GM18526 (cell line): ENCODE measurements around the gene LTBP4.

ENCODE experiments used
- POLR2A ChIP-seq: IDR thresholded peaks from 3 replicates; pipeline ENCODE4 v1.6.1; 2011; ENCODE audit not compliant: insufficient read length; ENCODE audit errors: extremely low read depth

The LTBP4 gene

GRCh38 chr19:40588110-40588854, 12.9 kb upstream of the LTBP4 start:
- no peak for TF ChIP-seq POLR2A

GRCh38 chr19:40588926-40589569, 12.1 kb upstream of the LTBP4 start:
- no peak for TF ChIP-seq POLR2A

DNA sequence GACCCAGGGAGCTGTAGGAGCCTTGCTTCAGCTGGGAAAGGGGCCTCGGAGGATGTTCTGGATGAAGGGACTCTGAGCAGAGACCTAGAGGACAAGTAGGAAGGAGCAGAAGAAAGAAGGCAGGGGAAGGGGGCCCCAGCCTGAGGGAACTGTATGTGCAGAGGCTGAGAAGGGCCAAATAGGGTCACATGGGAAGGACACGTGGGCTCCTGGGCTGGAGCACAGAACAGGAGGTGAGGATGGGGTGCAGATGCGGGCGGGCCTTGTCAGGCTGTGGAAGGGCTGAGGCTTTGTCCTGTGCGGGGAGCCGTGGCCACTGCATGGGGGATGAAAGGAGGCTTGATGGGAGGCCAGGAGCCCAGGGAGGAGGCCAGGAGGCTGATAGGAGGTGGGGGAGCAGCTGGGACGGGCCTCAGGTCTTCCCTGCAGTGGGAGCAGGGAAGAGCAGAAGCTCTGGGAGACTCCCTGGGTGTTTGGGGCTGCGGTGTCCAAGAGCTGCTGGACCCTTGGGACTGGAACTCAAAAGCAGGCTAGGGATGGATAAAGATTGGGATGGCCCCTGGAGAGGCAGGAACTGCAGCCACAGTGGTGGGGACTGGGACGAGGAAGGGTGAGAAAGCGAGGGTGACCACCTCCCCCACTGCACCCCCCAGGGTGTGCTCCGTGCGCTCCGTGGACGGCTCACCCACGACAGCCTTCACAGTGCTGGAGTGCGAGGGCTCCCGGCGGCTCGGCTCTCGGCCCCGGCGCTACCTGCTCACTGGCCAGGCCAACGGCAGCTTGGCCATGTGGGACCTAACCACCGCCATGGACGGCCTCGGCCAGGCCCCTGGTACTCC, 11.4 kb upstream of the LTBP4 start:
- TF ChIP-seq POLR2A, result no peak

DNA sequence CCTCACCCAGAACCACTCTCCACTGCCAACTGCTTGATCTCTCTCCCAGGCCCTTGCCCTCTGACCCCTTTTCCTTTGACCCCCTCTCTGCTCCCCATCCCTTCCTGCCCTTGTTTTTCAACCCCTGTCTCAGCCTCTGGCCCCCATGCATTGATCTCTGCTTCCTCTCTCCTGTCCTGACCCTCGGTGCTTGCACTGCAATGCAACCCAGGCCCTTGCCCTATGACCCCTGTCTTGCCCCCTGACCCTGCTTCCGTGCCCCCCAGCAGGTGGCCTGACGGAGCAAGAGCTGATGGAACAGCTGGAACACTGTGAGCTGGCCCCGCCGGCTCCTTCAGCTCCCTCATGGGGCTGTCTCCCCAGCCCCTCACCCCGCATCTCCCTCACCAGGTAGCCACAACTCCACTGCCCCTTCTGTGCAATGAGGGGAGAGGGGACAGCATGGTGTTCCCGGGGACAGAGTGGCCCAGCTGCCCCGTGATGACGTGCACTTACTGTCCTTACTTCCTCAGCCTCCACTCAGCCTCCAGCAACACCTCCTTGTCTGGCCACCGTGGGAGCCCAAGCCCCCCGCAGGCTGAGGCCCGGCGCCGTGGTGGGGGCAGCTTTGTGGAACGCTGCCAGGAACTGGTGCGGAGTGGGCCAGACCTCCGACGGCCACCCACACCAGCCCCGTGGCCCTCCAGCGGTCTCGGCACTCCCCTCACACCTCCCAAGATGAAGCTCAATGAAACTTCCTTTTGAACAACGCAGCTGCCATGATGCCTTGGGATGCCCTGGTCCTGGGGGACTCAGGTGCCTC, 10.5 kb upstream of the LTBP4 start:
- no peak for TF ChIP-seq POLR2A

- TF ChIP-seq POLR2A, result no peak
These were observed 9.0 kb upstream of the LTBP4 start for GRCh38 chr19:40592170-40592569.

DNA sequence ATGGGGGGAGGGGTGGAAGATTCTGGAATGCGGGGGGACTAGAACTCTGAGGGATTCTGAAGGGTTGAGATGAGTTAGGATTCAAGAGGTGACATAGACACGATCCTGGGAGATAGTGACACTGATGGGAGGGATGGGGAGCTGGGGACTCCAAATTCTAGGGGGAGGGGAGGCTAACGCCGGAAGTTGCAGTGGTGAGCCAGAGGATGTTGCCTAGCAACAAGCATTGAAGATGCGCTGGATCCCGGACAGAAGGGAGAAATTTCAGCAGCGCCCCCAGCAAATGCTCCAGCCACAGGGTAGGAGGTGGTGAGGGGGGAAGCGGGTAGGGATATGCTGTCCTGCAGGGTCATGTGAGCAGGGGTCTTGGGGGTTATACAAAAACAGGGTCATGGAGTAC, 6.9 kb upstream of the LTBP4 start:
- TF ChIP-seq POLR2A, result no peak

GRCh38 chr19:40594657-40595091, 6.5 kb upstream of the LTBP4 start:
- TF ChIP-seq POLR2A, result no peak

DNA sequence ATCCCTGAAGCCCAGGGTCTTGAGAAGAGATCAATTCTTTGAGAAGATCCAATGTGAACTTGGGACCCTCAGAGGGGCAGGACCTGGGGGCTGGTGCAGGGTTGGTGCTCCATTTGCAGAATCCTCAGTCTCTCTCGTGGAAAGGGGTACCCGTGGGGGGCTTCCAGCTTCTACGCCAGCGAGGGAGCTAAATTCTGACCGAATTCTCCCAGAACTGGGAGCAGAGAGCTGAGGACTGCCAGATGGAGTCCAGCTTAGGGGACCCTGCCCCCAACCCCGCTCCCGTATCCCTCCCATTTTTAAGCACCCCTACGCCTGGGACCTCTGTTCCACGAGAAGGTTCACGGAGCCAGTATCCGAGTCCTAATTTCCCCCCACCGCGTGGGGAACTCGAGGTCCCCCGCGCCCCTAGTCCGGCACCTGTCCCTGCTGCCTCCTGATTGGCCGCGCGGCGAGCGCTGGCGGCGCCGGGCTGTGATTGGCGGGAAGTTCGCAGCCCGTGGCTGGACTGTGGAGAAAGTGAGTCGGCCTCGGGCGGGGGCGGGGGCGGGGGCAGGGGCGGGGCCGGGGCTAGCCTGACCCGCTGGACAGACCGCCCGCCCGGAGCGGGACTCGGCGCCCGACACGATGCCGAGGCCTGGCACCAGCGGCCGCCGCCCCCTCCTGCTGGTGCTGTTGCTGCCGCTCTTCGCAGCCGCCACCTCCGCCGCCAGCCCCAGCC, 4.4 kb upstream of the LTBP4 start:
- no peak for TF ChIP-seq POLR2A

DNA sequence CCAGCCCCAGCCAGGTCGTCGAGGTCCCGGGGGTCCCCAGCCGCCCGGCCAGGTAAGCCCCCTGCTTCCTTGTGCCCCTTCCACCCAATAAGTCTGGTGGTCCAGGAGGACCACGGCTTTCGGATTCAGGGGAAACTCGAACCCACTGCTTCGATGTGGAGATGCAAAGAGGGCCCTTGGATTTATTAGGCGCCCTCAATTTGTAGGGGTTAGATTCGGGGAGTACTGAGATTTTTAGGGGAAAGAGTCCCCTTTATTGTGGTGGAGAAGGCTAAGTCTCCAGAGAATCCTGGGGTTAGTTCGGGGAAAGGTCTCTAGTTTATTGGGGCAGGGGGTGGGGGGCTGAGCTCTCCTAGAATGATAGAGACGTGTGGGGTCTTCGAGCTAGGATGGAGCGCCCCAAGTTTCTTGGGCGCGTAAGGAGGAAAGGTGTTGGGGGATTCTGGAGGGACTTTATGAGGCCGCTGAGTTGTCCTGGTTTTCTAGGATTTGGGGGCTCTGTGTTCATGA, 3.8 kb upstream of the LTBP4 start:
- TF ChIP-seq POLR2A, result no peak

DNA sequence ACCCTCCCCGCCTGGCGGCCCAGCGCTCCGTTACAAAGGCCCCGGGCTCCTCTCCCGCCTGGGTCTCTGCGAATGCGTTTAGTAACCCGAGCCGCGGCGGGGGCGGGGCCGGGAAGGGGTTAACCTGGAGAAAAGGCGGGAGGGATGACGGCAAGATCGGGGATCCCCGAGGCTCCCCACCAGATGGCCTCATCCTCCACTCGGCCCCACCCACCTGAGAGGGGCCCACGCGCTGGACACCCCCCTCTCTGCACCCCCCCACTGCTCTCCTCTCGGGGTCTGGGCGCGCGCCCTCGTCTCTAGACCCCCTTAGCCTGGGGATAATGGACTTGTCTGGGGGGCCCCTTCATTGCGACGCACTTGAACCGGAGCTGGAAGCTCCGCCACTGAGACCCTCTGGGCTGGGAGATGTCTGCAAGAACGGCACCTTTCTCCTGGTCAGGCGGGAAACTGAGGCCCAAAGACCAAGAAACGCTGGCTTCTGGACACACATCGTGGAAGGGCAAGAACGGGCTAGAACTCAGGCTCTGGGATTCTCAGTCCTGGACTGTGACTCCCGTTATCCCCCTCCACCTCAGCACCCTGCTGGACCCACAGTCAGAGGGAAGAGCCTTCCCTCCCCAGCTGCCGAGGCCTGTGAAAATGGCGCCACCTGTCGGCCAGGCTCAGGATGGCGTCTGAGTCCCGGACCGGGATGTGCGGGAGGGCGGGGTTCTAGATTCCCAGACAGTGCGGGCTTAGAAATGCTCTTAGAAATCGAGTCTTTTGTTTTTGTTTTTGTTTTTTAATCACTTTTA, 2.9 kb upstream of the LTBP4 start:
- no peak for TF ChIP-seq POLR2A

DNA sequence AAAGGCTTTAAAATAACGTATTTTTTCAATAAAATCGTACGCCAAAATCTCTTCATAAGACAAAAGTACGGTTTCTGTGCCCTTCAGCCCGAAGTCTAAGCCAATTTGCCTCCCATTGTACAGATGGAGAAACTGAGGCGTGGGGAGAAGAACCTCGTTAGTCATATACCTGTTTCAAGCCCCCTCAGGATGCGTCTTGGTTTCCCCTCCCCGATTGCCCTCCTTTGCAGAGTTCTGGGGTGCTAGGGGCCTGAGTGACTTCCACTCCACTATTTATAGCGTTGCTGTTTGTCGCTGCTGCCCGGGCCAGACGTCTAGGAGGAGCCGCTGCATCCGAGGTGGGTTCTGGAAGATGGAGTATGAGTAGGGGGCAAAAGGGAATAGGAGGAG, 2.3 kb upstream of the LTBP4 start:
- TF ChIP-seq POLR2A, result no peak

GRCh38 chr19:40599331-40599901, 1.8 kb upstream of the LTBP4 start:
- no peak for TF ChIP-seq POLR2A

DNA sequence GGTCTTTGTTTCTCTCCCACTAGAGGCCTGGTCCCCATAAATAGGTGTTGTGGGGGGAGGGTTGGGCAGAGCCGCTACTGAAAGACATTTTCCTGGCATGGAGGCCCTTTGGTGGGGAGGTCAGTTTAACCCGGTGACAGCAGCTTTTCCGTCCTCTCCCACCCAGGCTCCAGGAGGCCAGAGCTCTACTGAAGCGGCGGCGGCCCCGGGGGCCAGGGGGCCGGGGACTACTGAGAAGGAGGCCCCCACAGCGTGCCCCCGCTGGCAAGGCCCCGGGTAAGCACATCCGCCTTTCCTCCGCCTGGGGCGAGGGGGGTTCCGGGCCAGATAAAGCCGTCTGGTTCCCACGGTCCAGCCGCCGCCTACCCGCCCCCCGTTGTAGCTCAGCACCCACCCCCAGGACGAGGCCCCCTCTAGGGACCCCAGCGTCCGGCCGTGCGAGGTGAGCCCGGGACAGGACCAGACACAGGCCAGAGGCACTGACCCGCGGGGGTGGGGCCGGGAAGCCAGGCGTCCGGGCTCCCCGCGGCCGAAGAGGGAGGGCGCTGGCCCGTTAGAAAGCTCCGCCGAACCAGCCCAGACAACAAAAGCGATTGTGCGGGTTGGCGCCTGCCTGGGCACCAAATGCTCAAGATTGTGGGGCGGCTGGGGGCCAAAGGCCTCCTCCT, 1.1 kb upstream of the LTBP4 start:
- no peak for TF ChIP-seq POLR2A

DNA sequence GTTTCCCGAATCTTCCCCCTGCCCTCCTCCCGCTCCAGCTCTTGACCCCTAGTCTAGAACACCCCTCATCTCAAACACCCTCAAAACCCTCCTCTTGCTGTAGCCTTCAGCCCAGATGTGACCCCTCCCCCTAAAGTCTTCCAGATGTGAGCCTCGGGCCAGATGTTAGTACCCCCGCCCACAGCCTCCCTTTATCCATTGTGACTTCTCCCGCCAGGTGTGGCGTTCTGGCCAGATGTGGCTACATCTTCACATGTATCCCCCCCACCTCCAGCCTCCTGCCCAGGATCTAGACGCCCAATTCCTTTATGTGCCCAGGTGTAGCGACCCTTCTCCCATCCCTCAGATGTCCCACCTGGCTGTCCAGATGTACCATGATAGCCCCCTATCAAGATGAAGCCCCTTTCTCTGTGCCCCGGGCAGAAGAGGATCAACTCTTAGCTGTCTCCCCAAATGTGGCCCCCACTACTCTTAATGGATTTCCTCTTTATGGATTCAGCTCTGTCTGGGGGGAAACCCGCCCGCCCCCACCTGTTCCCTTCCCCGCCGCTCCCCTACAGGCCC, 517 bp upstream of the LTBP4 start:
- no peak for TF ChIP-seq POLR2A
